HepG2 (cell line): ENCODE data around the gene PADI1. TPM values are rescaled to one million over a fixed set of nuclear protein-coding genes. Genes with fewer than 3 reads are reported as not detected.

ENCODE experiments used
- ATAC-seq: fragments of 200-7000 bp; cut with Tn5 transposase; 3 replicates; pipeline ENCODE4 v1.9.1; 2020; ENCODE audit warnings: mild to moderate bottlenecking, moderate library complexity
- BruUV-seq: library from RNA; stranded (reverse); fragments of 400-500 nt; replicated peaks from 2 replicates; lab custom pipeline; 2021; lab: Mats Ljungman, UMichigan
- CTCF ChIA-PET: fragments of 300-600 bp; formaldehyde crosslinking; extraction: SDS; loops from one replicate; lab custom pipeline; 2021; ENCODE audit warnings: low total read pairs, inconsistent platforms, low intra/inter-chr PET ratio; lab: Yijun Ruan, JAX
- POLR2A ChIA-PET: fragments of 350-600 bp; sonication (Branson Sonifier 250); formaldehyde crosslinking; loops from one replicate; lab custom pipeline; 2020; ENCODE audit warnings: antibody characterized with exemption, inconsistent platforms; lab: Yijun Ruan, JAX
- DNase-seq: peaks from one replicate; pipeline ENCODE4 v3.0.0-alpha.2; 2015; ENCODE audit warnings: low spot score
- FAIRE-seq: peaks from 3 replicates; lab custom pipeline; 2011; peaks lifted over from hg19 to GRCh38; lab: Jason Lieb, UNC
- H2AFZ ChIP-seq: one replicate; pipeline ENCODE4 v1.6.1; 2011; ENCODE audit warnings: low read length, inconsistent platforms
- H3K27ac ChIP-seq: fragments of 300-600 bp; 3 replicates; pipeline ENCODE4 v1.8.0; 2011; ENCODE audit warnings: mixed run types, mild to moderate bottlenecking, mixed read lengths, low read length, inconsistent platforms; ENCODE audit not compliant: insufficient read depth; ENCODE audit errors: extremely low read length
- H3K27me3 ChIP-seq, 2 experiments: fragments of 200-600 bp in 1 of 2; 2 replicates in 1 of 2; 3 replicates in 1 of 2; pipeline versions ENCODE4 v1.6.0 to v1.8.0; 2011; ENCODE audit warnings: low read length in 2 of 2, mild to moderate bottlenecking in 2 of 2, moderate library complexity in 2 of 2, inconsistent platforms in 1 of 2; ENCODE audit not compliant: insufficient read depth in 2 of 2, control insufficient read depth in 1 of 2
- H3K36me3 ChIP-seq, 2 experiments: fragments of 200-600 bp in 1 of 2; replicated peaks in 1 of 2; 2 replicates in 1 of 2; 3 replicates in 1 of 2; pipeline versions ENCODE4 v1.5.1 to v1.8.0; 2011; ENCODE audit warnings: low read length in 2 of 2, inconsistent platforms in 1 of 2; ENCODE audit not compliant: insufficient read depth in 2 of 2, control insufficient read depth in 1 of 2
- H3K4me1 ChIP-seq: 2 replicates; pipeline ENCODE4 v1.5.1; 2012; ENCODE audit warnings: low read length, inconsistent platforms; ENCODE audit not compliant: insufficient read depth
- H3K4me2 ChIP-seq: 2 replicates; pipeline ENCODE4 v1.6.0; 2011; ENCODE audit warnings: low read depth, low read length, inconsistent platforms
- H3K4me3 ChIP-seq, 3 experiments: fragments of 200-600 bp in 1 of 3; sonication (generic), shearing (Covaris generic) in 1 of 3; replicated peaks in 1 of 3; 2 replicates each; pipeline ENCODE4 v1.5.1; 2011 to 2016; ENCODE audit warnings: low read length in 3 of 3, inconsistent platforms in 2 of 3, low read depth in 2 of 3, mild to moderate bottlenecking in 2 of 3, control low read depth in 1 of 3, mixed read lengths in 1 of 3; ENCODE audit not compliant: insufficient read depth in 1 of 3
- H3K79me2 ChIP-seq: one replicate; pipeline ENCODE4 v1.6.1; 2011; ENCODE audit warnings: low read length, inconsistent platforms; ENCODE audit not compliant: insufficient read depth
- H3K9ac ChIP-seq: 2 replicates; pipeline ENCODE4 v1.6.0; 2011; ENCODE audit warnings: mild to moderate bottlenecking, low read depth, low read length, inconsistent platforms; ENCODE audit not compliant: insufficient read depth
- H3K9me3 ChIP-seq: 2 replicates; pipeline ENCODE4 v1.5.1; 2012; ENCODE audit warnings: mild to moderate bottlenecking, low read length
- H4K20me1 ChIP-seq: 2 replicates; pipeline ENCODE4 v1.6.0; 2011; ENCODE audit warnings: inconsistent platforms, mild to moderate bottlenecking, low read length, moderate library complexity; ENCODE audit not compliant: insufficient read depth
- DNMT3B ChIP-seq: conservative IDR thresholded peaks from 2 replicates; pipeline ENCODE4 v1.6.1; 2016; ENCODE audit warnings: missing biosample characterization, control low read depth
- FOXA3 ChIP-seq: IDR thresholded peaks from 2 replicates; pipeline ENCODE4 v1.6.1; 2016; ENCODE audit warnings: missing genetic modification reagents, missing compliant biosample characterization
- HNRNPK ChIP-seq: fragments of 200-400 bp; formaldehyde crosslinking; IDR thresholded peaks from 2 replicates; pipeline ENCODE4 v1.6.1; 2018; ENCODE audit warnings: low read length, low read depth, moderate library complexity, mild to moderate bottlenecking; ENCODE audit not compliant: poor library complexity, severe bottlenecking
- JARID2 ChIP-seq: sonication (generic); formaldehyde crosslinking; IDR thresholded peaks from 2 replicates; pipeline ENCODE4 v1.8.1; 2023; ENCODE audit warnings: missing genetic modification reagents, inconsistent platforms; ENCODE audit not compliant: insufficient replicate concordance
- NKX3-1 ChIP-seq: sonication (generic); formaldehyde crosslinking; IDR thresholded peaks from 2 replicates; pipeline ENCODE4 v1.5.0; 2020; ENCODE audit warnings: missing genetic modification reagents
- NR3C1 ChIP-seq: sonication (generic); formaldehyde crosslinking; IDR thresholded peaks from 2 replicates; pipeline ENCODE4 v1.4.0; 2020; ENCODE audit warnings: missing genetic modification reagents
- TCF7 ChIP-seq: sonication (generic); IDR thresholded peaks from 2 replicates; pipeline ENCODE4 v1.6.1; 2016; ENCODE audit warnings: antibody characterized with exemption, low read depth
- THYN1 ChIP-seq: sonication (generic); formaldehyde crosslinking; IDR thresholded peaks from 2 replicates; pipeline ENCODE4 v1.8.1; 2023; ENCODE audit warnings: low read depth, mild to moderate bottlenecking, moderate library complexity, missing genetic modification reagents, borderline replicate concordance
- ZFP36L2 ChIP-seq: sonication (generic); formaldehyde crosslinking; IDR thresholded peaks from 2 replicates; pipeline ENCODE4 v1.4.0; 2020; ENCODE audit warnings: missing genetic modification reagents
- ZNF121 ChIP-seq: sonication (generic); formaldehyde crosslinking; IDR thresholded peaks from 2 replicates; pipeline ENCODE4 v1.5.0; 2020; ENCODE audit warnings: mild to moderate bottlenecking, missing genetic modification reagents
- ZNF225 ChIP-seq: sonication (generic); formaldehyde crosslinking; IDR thresholded peaks from 2 replicates; pipeline ENCODE4 v1.4.0; 2020; ENCODE audit warnings: mild to moderate bottlenecking, missing genetic modification reagents
- WGBS: methylation state at CpG from one replicate; pipeline ENCODE4 v1.1.6; 2017; ENCODE audit warnings: low lambda C conversion rate; 5-methylcytosine and 5-hydroxymethylcytosine counted together
- in situ Hi-C: cut with HindIII; loops from 2 replicates; pipeline ENCODE4 v1.10.0; 2017; ENCODE audit warnings: low pct_unique_long_range_greater_than_20kb; ENCODE audit not compliant: extremely low pct_ligation_motif_present
- intact Hi-C: fragments of 100-400 bp; cut with micrococcal nuclease; formaldehyde crosslinking; loops from one replicate; pipeline ENCODE4 v1.10.0; 2022; ENCODE audit not compliant: unreplicated experiment
- polyA plus RNA-seq, 8 experiments: library from polyadenylated mRNA; depleted of rRNA in 3 of 8; stranded (reverse) in 7 of 8; unstranded in 1 of 8; fragments of >200 nt; fragmentation: Illumina TruSeq in 4 of 8; extraction: Trizol in 4 of 8; gene quantifications; 2 replicates each; pipeline versions ENCODE4 v1.2.1 to v1.2.3, GENCODE V29; 2011 to 2016; ENCODE audit warnings: low read depth in 4 of 8, missing spikeins in 1 of 8, mixed read lengths in 1 of 8; ENCODE audit not compliant: insufficient read depth in 1 of 8
- total RNA-seq, 5 experiments: library from RNA; depleted of rRNA; stranded (reverse); fragments of >200 nt; fragmentation: Illumina TruSeq; extraction: Trizol; gene quantifications; 2 replicates each; pipeline ENCODE4 v1.2.3, GENCODE V29; 2016; ENCODE audit warnings: low read depth in 1 of 5
- TF ChIP-seq, protein P1 (sequence below): sonication (generic); formaldehyde crosslinking; IDR thresholded peaks from 2 replicates; pipeline ENCODE4 v1.4.0; 2020; ENCODE audit warnings: missing genetic modification reagents, borderline replicate concordance
- TF ChIP-seq, protein P2 (sequence below): sonication (generic); formaldehyde crosslinking; IDR thresholded peaks from 2 replicates; pipeline ENCODE4 v1.4.0; 2020; ENCODE audit warnings: mild to moderate bottlenecking, missing genetic modification reagents

Gene PADI1
- total and polyA plus RNA-seq, 2 of the 13 experiments (the other 11 are each of a cell fraction or from before 2014, with no cell fraction given) = not detected

DNA sequence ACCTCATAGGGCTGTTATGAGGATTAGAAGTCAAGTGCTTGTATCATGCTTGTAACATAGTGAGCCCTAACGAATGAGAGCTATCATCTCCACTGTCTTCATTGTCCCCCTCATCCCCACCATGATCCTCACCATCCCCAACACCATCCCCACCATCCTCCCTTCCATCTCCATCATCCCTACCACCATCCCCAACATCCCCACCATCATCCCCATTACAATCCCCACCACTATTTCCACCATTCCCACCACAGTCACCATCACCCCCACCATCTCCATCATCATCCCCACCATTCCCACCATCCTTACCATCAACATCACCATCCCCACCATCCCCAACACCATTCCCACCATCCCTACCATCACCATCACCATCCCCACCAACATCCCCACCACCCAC is 39.1 kb upstream of the PADI1 start:
- Histone ChIP-seq H3K4me1 (no peaks in the 10 kb centered on the region), H3K27me3 (0 out of 5 replicates have a peak, but pooled peaks cover 2 to 8% of the 10 kb centered on the region in 2 experiments), H3K36me3 (no peaks in the 10 kb centered on the region), H3K4me3 (no peak overlapping the region), H3K27ac (no peak overlapping the region), H3K9ac (no peak overlapping the region), H3K79me2 (no peaks in the 10 kb centered on the region), H2AFZ (no peak overlapping the region), H3K9me3 (no peaks in the 10 kb centered on the region), H4K20me1 (no peaks in the 10 kb centered on the region), H3K4me2 (no peak overlapping the region)
- 0% methylated on average over 1 of the region's 1 CpG for WGBS
- TF ChIP-seq ZNF121 (CRISPR knock-in tag) (no peak), HNRNPK (peak; percentile 58)
- ChIA-PET POLR2A (no interaction called here), CTCF (no interaction called here)
- no peak for ATAC-seq
- no peak for FAIRE-seq
- DNase-seq = no peak
- in situ Hi-C loops = no loop called here
- BruUV-seq = no TSS peak
- intact Hi-C loops = no loop called here

DNA sequence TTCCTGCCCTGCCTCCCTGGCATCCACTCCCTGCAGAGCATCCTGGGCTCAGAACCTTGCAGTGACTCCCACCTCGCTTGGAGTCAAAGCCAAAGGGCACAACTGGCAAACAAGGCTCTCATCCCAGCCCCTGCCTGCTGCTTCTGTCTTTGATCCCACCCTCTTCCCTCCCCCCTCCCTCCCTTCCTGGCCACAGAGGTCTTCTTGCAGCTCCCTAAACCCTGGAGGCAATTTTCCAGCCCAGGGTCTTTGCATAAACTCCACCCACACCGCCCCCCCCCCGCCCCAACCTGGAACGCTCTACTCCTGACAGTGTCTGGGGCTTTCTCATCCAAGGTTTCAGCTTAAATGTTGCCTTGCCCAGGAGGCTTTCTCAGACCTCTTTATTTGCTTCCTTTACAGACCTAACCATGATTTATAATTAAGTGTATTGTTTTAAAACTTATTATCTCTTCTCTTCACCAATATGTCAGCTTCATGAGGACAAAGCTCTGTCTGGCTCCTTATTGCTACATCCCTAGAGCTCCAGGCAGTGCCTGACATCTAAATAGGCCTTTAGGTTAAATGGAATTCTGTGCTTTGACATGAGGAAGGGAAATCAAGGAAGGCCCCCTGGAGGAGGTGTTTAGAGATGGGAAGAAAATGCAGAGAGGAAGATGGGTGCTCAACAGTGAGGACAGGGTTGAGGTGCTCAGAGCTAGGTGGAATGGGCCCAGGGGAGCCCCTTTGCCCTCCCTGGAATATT is 37.7 kb upstream of the PADI1 start:
- no TSS peak for BruUV-seq
- no peak for DNase-seq
- no peaks in the 10 kb centered on the region for H3K79me2 ChIP-seq
- no peak overlapping the region for H3K27ac ChIP-seq
- H2AFZ ChIP-seq = no peak overlapping the region
- in situ Hi-C loops (no loop called here), intact Hi-C loops (no loop called here)
- H3K4me3 ChIP-seq = no peak overlapping the region
- no peaks in the 10 kb centered on the region for H4K20me1 ChIP-seq
- H3K9ac ChIP-seq = no peak overlapping the region
- WGBS = 13% methylated on average over 4 of the region's 4 CpGs
- H3K4me2 ChIP-seq = no peak overlapping the region
- no peak for ATAC-seq
- H3K27me3 ChIP-seq = 0 out of 5 replicates have a peak, but pooled peaks cover 0 to 6% of the 10 kb centered on the region in 2 experiments
- no peaks in the 10 kb centered on the region for H3K4me1 ChIP-seq
- CTCF ChIA-PET = no interaction called here
- POLR2A ChIA-PET = no interaction called here
- FAIRE-seq = no peak
- H3K9me3 ChIP-seq = no peaks in the 10 kb centered on the region
- H3K36me3 ChIP-seq = no peaks in the 10 kb centered on the region
- TF ChIP-seq, protein P1, sequence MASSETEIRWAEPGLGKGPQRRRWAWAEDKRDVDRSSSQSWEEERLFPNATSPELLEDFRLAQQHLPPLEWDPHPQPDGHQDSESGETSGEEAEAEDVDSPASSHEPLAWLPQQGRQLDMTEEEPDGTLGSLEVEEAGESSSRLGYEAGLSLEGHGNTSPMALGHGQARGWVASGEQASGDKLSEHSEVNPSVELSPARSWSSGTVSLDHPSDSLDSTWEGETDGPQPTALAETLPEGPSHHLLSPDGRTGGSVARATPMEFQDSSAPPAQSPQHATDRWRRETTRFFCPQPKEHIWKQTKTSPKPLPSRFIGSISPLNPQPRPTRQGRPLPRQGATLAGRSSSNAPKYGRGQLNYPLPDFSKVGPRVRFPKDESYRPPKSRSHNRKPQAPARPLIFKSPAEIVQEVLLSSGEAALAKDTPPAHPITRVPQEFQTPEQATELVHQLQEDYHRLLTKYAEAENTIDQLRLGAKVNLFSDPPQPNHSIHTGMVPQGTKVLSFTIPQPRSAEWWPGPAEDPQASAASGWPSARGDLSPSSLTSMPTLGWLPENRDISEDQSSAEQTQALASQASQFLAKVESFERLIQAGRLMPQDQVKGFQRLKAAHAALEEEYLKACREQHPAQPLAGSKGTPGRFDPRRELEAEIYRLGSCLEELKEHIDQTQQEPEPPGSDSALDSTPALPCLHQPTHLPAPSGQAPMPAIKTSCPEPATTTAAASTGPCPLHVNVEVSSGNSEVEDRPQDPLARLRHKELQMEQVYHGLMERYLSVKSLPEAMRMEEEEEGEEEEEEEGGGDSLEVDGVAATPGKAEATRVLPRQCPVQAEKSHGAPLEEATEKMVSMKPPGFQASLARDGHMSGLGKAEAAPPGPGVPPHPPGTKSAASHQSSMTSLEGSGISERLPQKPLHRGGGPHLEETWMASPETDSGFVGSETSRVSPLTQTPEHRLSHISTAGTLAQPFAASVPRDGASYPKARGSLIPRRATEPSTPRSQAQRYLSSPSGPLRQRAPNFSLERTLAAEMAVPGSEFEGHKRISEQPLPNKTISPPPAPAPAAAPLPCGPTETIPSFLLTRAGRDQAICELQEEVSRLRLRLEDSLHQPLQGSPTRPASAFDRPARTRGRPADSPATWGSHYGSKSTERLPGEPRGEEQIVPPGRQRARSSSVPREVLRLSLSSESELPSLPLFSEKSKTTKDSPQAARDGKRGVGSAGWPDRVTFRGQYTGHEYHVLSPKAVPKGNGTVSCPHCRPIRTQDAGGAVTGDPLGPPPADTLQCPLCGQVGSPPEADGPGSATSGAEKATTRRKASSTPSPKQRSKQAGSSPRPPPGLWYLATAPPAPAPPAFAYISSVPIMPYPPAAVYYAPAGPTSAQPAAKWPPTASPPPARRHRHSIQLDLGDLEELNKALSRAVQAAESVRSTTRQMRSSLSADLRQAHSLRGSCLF = no peak
- TF ChIP-seq FOXA3 (CRISPR knock-in tag) = no peak
- TF ChIP-seq NR3C1 = no peak
- TF ChIP-seq NKX3-1 (CRISPR knock-in tag) = no peak
- TF ChIP-seq, protein P2, sequence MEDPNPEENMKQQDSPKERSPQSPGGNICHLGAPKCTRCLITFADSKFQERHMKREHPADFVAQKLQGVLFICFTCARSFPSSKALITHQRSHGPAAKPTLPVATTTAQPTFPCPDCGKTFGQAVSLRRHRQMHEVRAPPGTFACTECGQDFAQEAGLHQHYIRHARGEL (CRISPR knock-in tag) = no peak
- TF ChIP-seq ZNF225 (CRISPR knock-in tag) = no peak
- no peak for TF ChIP-seq JARID2
- TF ChIP-seq TCF7 = no peak
- no peak for TF ChIP-seq THYN1 (CRISPR knock-in tag)
- TF ChIP-seq ZFP36L2 = no peak
- TF ChIP-seq DNMT3B (CRISPR knock-in tag) = no peak
